Nephron (organoid): Measurements from ENCODE around the gene UGDH.

Experiments used
- H3K27ac Mint-ChIP-seq, 3 experiments: 2 replicates each; pipeline ENCODE4 v1.8.0; 2020; ENCODE audit warnings: mixed read lengths in 3 of 3, mild to moderate bottlenecking in 2 of 3, moderate library complexity in 1 of 3
- H3K27me3 Mint-ChIP-seq: 2 replicates; pipeline ENCODE4 v1.8.0; 2021; ENCODE audit warnings: low read depth, mild to moderate bottlenecking, moderate library complexity, mixed read lengths
- H3K36me3 Mint-ChIP-seq: 2 replicates; pipeline ENCODE4 v1.8.0; 2020; ENCODE audit warnings: low read depth, mixed read lengths
- H3K4me1 Mint-ChIP-seq: 2 replicates; pipeline ENCODE4 v1.8.0; 2020; ENCODE audit warnings: mixed read lengths
- H3K4me3 Mint-ChIP-seq, 3 experiments: 2 replicates each; pipeline ENCODE4 v1.8.0; 2020; ENCODE audit warnings: mild to moderate bottlenecking in 3 of 3, mixed read lengths in 3 of 3, moderate library complexity in 2 of 3
- H3K9me3 Mint-ChIP-seq: 2 replicates; pipeline ENCODE4 v1.8.0; 2020; ENCODE audit warnings: mixed read lengths
- CTCF ChIP-seq, 3 experiments: fragments of 200-600 bp; sonication (generic); IDR thresholded peaks; one replicate each; pipeline ENCODE4 v1.5.0; 2021; ENCODE audit warnings: antibody characterized with exemption in 3 of 3; ENCODE audit not compliant: unreplicated experiment in 3 of 3

The UGDH gene

DNA sequence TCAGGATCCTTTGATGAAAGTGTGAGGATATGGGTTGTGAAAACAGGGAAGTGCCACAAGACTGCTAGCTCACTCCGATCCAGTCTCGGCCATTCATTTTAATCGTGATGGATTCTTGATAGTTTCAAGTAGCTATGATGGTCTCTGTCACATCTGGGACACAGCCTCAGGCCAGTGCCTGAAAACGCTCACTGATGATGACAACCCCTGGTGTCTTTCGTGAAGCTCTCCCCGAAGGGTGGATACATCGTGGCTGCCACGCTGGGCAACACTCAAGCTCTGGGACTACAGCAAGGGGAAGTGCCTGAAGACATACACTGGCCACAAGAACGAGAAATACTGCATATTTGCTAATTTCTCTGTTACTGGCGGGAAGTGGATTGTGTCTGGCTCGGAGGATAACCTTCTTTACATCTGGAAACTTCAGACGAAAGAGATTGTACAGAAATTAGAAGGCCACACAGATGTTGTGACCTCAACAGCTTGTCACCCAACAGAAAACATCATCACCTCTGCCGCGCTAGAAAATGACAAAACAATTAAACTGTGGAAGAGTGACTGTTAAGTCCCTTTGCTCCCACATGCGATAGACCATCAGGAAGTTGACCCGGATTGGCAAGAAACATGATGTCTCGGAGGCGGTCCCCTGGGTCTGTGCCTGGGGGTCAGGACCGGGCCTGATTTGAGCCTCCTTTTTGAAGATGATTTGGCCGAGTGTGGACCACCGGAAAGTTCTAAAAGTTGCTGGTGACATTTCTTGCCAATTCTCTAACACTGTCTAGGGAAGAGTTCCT is 46.1 kb downstream of the UGDH start:
- Mint-ChIP-seq H3K4me3 (no peak overlapping the region), H3K4me1 (no peaks in the 10 kb centered on the region), H3K9me3 (peaks cover 8% of the 10 kb centered on the region), H3K27ac (no peak overlapping the region), H3K27me3 (no peaks in the 10 kb centered on the region), H3K36me3 (peaks cover 13% of the 10 kb centered on the region)
- TF ChIP-seq CTCF (IDR thresholded peaks at IDR 0.05; ENCODE audit: unreplicated experiment in 3 of 3): no peak

DNA sequence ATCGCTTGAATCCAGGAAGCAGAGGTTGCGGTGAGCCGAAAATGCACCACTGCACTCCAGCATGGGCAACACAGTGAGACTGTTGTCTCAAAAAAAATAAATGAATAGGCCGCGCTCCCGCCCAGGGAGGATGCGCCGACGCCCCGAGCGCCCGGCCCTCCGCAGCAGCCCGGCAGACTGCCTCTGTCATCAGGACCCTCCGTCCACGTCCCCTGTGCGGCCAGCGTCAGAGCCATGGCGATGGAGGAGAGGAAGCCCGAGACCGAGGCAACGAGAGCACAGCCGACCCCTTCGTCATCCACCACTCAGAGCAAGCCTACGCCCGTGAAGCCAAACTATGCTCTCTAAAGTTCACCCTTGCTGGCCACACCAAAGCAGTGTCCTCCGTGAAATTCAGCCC is 47.0 kb downstream of the UGDH start:
- Mint-ChIP-seq H3K4me1 (no peaks in the 10 kb centered on the region), H3K27me3 (no peaks in the 10 kb centered on the region), H3K4me3 (no peak overlapping the region), H3K36me3 (peaks cover 13% of the 10 kb centered on the region), H3K27ac (no peak overlapping the region), H3K9me3 (peaks cover 8% of the 10 kb centered on the region)
- TF ChIP-seq CTCF (IDR thresholded peaks at IDR 0.05; ENCODE audit: unreplicated experiment in 3 of 3): no peak

GRCh38 chr4:39476187-39476895 is 50.9 kb downstream of the UGDH start:
- peaks cover 18% of the 10 kb centered on the region for H3K36me3 Mint-ChIP-seq
- H3K27me3 Mint-ChIP-seq: no peaks in the 10 kb centered on the region
- no peaks in the 10 kb centered on the region for H3K9me3 Mint-ChIP-seq
- no peak overlapping the region for H3K4me3 Mint-ChIP-seq
- no peak for TF ChIP-seq CTCF (IDR thresholded peaks at IDR 0.05; ENCODE audit: unreplicated experiment in 3 of 3)
- H3K4me1 Mint-ChIP-seq: no peaks in the 10 kb centered on the region
- peak overlapping the region in 1 of 3 experiments; percentile 34 for H3K27ac Mint-ChIP-seq

DNA sequence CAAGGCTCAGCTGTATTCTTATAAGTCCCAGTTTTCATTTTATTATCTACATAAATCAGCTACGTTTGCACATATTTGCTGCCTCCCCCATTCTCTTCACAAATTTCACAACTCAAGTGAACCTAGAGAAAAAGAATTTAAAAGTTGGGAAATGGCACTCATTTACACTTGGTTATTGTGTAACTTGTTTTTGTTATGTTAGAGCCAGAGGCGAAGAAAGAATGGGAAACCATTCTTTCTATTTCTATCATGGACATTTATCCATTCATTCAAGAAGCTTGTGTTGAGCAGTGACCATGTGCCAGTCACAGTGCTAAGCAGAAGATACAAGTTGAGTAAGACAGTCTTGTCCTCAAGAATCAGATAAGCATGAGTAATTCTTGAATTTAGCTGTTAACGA is 54.8 kb downstream of the UGDH start:
- Mint-ChIP-seq H3K4me1 (peaks cover 7% of the 10 kb centered on the region), H3K27me3 (no peaks in the 10 kb centered on the region), H3K36me3 (peaks cover 18% of the 10 kb centered on the region), H3K4me3 (no peak overlapping the region), H3K27ac (no peak overlapping the region), H3K9me3 (no peaks in the 10 kb centered on the region)
- TF ChIP-seq CTCF (IDR thresholded peaks at IDR 0.05; ENCODE audit: unreplicated experiment in 3 of 3): no peak

DNA sequence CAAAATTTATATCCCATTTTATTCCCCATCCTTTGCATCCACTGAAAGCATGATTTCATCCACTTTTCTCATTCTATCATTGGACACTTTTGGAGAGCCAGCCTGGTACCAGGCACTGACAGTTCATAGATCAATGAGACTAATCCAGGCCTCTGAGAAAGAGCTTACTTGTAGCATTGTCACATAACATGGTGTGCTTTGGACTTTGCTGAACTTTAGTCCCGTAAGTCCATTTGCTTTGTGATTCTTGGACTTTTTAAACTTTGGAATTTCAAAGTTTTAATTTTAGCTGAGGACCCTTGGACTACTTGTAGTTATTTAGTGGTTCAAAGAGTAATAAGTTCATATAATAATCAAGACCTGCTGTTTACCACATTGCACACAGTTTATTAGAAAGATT is 56.8 kb downstream of the UGDH start:
- peak overlapping the region in 2 of 3 experiments; percentile 68 to 98 for H3K27ac Mint-ChIP-seq
- peaks cover 11% of the 10 kb centered on the region for H3K36me3 Mint-ChIP-seq
- no peak overlapping the region for H3K4me3 Mint-ChIP-seq
- H3K27me3 Mint-ChIP-seq: no peaks in the 10 kb centered on the region
- no peak for TF ChIP-seq CTCF (IDR thresholded peaks at IDR 0.05; ENCODE audit: unreplicated experiment in 3 of 3)
- peaks cover 11% of the 10 kb centered on the region for H3K4me1 Mint-ChIP-seq
- H3K9me3 Mint-ChIP-seq: no peaks in the 10 kb centered on the region
